Body of pancreas (tissue), 4 donors: ENCODE data around the gene TNFRSF11A.

Experiments used
- CTCF ChIP-seq, 7 experiments: fragments of 450-650 bp in 4 of 7; fragments of 200-600 bp in 3 of 7; sonication (generic) in 3 of 7; IDR thresholded peaks; one replicate each; pipeline ENCODE4 v1.5.1; 2016 to 2019; ENCODE audit warnings: antibody characterized with exemption in 7 of 7
- POLR2A ChIP-seq, 3 donors: fragments of 450-650 bp; IDR thresholded peaks; one replicate each; pipeline ENCODE4 v1.6.1; 2016; ENCODE audit warnings: antibody characterized with exemption in 3 of 3, mild to moderate bottlenecking in 2 of 3

GRCh38 chr18:62409821-62410220 is 84.7 kb downstream of the TNFRSF11A start:
- no peak for TF ChIP-seq CTCF (IDR thresholded peaks at IDR 0.05)
- TF ChIP-seq POLR2A (IDR thresholded peaks at IDR 0.05), result no peak
